ENCODE measurements around the gene TMEM134. TPM values are rescaled to one million over a fixed set of nuclear protein-coding genes. Genes with fewer than 3 reads are reported as not detected.

The TMEM134 gene
- total and polyA plus RNA-seq, 2 of the 4 experiments (the other 2 are of a cell fraction): 12.5 to 55.0 TPM

- no TSS peak for BruUV-seq (replicated peaks)
- H2AK5ac ChIP-seq (ENCODE audit: low read depth, low read length): no peak overlapping the region
- ChIA-PET POLR2A (ENCODE audit: unreplicated experiment) (interaction anchor here (0.6 kb wide), 1 partner anchor 93 kb away, joined by 11 read pairs; no protein-coding TSS in a partner anchor), CTCF (no interaction called here)
- H2AK9ac ChIP-seq (replicated peaks; ENCODE audit: low read depth, low read length, poor library complexity): peak overlapping the region; percentile 55
- H3K36me3 ChIP-seq (ENCODE audit: control insufficient read depth, insufficient read depth, low read length): peaks cover 2% of the 10 kb centered on the region; the same call in 1 of the 2 replicates
- no peak overlapping the region for H2BK5ac ChIP-seq (ENCODE audit: low read depth, low read length, poor library complexity, severe bottlenecking)
- H3K14ac ChIP-seq (replicated peaks; ENCODE audit: low read depth, low read length): no peak overlapping the region
- peaks cover 12% of the 10 kb centered on the region for H3K9me1 ChIP-seq (ENCODE audit: insufficient read depth, low read length)
- no peak for TF ChIP-seq USF2 (IDR thresholded peaks at IDR 0.05; ENCODE audit: low read depth, low read length)
- TF ChIP-seq MAZ (IDR thresholded peaks at IDR 0.05; ENCODE audit: borderline replicate concordance, low read depth, low read length): no peak
- no peak for TF ChIP-seq MXI1 (IDR thresholded peaks at IDR 0.05; ENCODE audit: borderline replicate concordance, low read depth, low read length)
- TF ChIP-seq, protein P1, sequence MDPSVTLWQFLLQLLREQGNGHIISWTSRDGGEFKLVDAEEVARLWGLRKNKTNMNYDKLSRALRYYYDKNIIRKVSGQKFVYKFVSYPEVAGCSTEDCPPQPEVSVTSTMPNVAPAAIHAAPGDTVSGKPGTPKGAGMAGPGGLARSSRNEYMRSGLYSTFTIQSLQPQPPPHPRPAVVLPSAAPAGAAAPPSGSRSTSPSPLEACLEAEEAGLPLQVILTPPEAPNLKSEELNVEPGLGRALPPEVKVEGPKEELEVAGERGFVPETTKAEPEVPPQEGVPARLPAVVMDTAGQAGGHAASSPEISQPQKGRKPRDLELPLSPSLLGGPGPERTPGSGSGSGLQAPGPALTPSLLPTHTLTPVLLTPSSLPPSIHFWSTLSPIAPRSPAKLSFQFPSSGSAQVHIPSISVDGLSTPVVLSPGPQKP (IDR thresholded peaks at IDR 0.05; ENCODE audit: borderline replicate concordance, low read depth, low read length): no peak
- TF ChIP-seq CHD1 (IDR thresholded peaks at IDR 0.05; ENCODE audit: low read depth, low read length): no peak
- peaks cover 3% of the 10 kb centered on the region; the same call in 1 of the 2 replicates for H3K27me3 ChIP-seq (ENCODE audit: control insufficient read depth, insufficient read depth, low read length)
- no peaks in the 10 kb centered on the region for H4K20me1 ChIP-seq (ENCODE audit: insufficient read depth, low read length)
- intact Hi-C loops (cut with micrococcal nuclease): no loop called here
- H3K4me2 ChIP-seq (ENCODE audit: low read depth, low read length): no peak overlapping the region
- H3K79me1 ChIP-seq (ENCODE audit: low read depth in 1 of 2, low read length in 2 of 2): peaks cover 4 to 24% of the 10 kb centered on the region in 2 experiments; a peak in 2 of 4 replicates
- dilution Hi-C loops (cut with HindIII; ENCODE audit: low sequenced_read_pairs, unreplicated experiment): no loop called here
- H2BK120ac ChIP-seq (ENCODE audit: low read depth, low read length): no peak overlapping the region
- no peak overlapping the region for H3K56ac ChIP-seq (ENCODE audit: extremely low read depth, insufficient read depth, low read length)
- H4K91ac ChIP-seq (ENCODE audit: insufficient read depth, low read depth, low read length): no peak overlapping the region
- H4K5ac ChIP-seq (ENCODE audit: low read depth, low read length): no peak overlapping the region
- ATAC-seq (ENCODE audit: low read depth) (no peak), DNase-seq (no peak)
- WGBS, 2 experiments (ENCODE audit: extremely low coverage in 2 of 2, insufficient read length in 1 of 2): 86% methylated on average over 6 of the region's 11 CpGs; no CpG with 5 or more reads in 1 of the 2 experiments
- no peak overlapping the region for H2BK15ac ChIP-seq (ENCODE audit: low read depth, low read length)
- H3K4me1 ChIP-seq (ENCODE audit: control insufficient read depth, insufficient read depth, low read length): peaks cover 9% of the 10 kb centered on the region
- H2BK20ac ChIP-seq (ENCODE audit: low read depth, low read length): no peak overlapping the region
- H3K9ac ChIP-seq (ENCODE audit: low read depth, low read length): no peak overlapping the region
- H3K4ac ChIP-seq (ENCODE audit: low read depth, low read length): no peak overlapping the region
- H3K23ac ChIP-seq (ENCODE audit: low read depth, low read length): no peak overlapping the region
- H2AFZ ChIP-seq (replicated peaks; ENCODE audit: low read length, poor library complexity): no peak overlapping the region
- no peak overlapping the region for H3K27ac ChIP-seq (ENCODE audit: insufficient read depth, low read length)
- no peaks in the 10 kb centered on the region for H3K9me3 ChIP-seq (ENCODE audit: control insufficient read depth, insufficient read depth, low read length)
- H4K8ac ChIP-seq (ENCODE audit: low read depth in 2 of 2, low read length in 2 of 2): no peak overlapping the region
- no peak overlapping the region for H3K4me3 ChIP-seq (ENCODE audit: insufficient read depth, low read depth, low read length)
- no peak overlapping the region for H3K18ac ChIP-seq (ENCODE audit: low read depth, low read length)
- in situ Hi-C loops (cut with MboI; ENCODE audit: low sequenced_read_pairs): no loop called here
These were observed 1.9 kb downstream of the TMEM134 start for GRCh38 chr11:67466962-67467771.

Measured in IMR-90 (cell line).